ENCODE data around the gene STK11.

GRCh38 chr19:1243768-1244692, 38.5 kb downstream of the STK11 start:
- TF ChIP-seq CTCF (IDR thresholded peaks at IDR 0.05 in 8 of 11, conservative IDR thresholded peaks at IDR 0.05 in 3 of 11) (peak; percentile 87 to 99 (median 97)), POLR2AphosphoS5 (IDR thresholded peaks at IDR 0.05) (peak; percentile 59 to 80 (median 68)), POLR2A (IDR thresholded peaks at IDR 0.05) (no peak)
